T-helper 1 cell (primary cell): ENCODE measurements around the gene STXBP2.
A peak's percentile ranks its signal among the peaks of the same experiment; 100 is the strongest.

Experiments used
- DNase-seq, 5 donors: peaks; one replicate each; pipeline ENCODE4 v3.0.0-alpha.2; 2012 to 2020

The STXBP2 gene

DNA sequence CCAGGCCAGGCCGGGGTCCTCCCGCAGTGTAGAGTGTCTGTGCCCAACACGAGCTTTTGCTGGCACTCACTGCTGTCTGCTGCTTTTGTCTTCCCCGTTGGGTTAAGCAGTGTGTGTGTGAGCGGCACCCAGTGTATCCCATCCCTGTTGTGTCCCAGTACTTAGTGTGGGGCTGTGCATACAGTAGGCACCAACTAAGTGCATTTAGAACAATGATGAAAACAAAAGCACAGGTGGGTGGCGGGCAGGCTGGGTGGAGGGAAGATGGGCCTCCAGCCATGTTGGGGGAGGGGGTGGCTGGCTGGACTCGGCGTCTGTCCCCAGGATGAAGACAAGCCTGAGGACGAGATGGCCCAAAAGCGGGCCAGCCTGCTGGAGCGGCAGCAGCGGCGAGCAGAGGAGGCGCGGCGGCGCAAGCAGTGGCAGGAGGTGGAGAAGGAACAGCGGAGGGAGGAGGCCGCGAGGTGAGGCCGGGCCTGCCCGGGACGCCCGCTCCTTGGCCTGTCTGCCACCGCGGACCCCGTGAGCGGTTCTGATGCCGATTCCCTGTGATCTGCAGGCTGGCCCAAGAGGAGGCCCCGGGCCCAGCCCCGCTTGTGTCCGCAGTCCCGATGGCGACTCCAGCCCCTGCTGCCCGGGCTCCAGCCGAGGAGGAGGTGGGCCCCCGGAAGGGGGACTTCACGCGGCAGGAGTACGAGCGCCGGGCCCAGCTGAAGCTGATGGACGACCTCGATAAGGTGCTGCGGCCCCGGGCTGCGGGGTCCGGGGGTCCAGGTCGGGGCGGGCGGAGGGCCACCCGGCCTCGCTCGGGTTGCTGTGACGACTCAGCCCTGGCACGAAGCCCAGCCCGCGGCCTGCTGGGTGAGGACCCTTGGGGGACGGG, 21.8 kb upstream of the STXBP2 start:
- no peak for DNase-seq

DNA sequence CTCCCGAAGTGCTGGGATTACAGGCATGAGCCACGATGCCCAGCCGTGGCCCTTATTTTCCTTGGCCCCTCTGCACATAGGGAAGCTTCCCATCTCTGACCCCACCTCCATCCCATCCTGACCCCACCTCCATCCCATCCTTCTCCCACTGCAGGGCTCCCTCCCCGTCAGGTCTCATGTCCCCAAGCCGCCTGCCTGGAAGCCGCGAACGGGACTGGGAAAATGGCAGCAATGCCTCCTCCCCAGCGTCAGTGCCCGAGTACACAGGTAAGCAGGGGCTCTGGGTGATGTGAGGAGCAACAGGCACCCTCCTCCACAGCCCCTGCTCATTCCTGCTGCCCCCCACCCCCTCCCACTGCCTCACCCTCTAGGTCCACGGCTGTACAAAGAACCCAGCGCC, 19.7 kb upstream of the STXBP2 start:
- no peak for DNase-seq

DNA sequence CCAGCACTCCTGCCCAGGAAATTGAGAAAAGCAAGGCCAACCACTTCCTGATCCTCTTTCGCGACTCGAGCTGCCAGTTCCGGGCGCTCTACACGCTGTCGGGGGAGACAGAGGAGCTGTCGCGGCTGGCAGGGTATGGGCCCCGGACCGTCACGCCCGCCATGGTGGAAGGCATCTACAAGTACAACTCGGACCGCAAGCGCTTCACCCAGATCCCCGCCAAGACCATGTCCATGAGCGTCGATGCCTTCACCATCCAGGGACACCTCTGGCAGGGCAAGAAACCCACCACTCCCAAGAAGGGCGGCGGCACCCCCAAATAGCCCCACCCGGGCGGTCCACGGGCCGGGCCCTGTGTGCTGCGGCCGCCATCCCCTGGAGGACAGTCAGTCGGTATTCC, 19.2 kb upstream of the STXBP2 start:
- no peak for DNase-seq

- DNase-seq = no peak
Observed at GRCh38 chr19:7618348-7618747, 18.6 kb upstream of the STXBP2 start.

- no peak for DNase-seq
Observed at GRCh38 chr19:7618771-7619510, 18.0 kb upstream of the STXBP2 start.

DNA sequence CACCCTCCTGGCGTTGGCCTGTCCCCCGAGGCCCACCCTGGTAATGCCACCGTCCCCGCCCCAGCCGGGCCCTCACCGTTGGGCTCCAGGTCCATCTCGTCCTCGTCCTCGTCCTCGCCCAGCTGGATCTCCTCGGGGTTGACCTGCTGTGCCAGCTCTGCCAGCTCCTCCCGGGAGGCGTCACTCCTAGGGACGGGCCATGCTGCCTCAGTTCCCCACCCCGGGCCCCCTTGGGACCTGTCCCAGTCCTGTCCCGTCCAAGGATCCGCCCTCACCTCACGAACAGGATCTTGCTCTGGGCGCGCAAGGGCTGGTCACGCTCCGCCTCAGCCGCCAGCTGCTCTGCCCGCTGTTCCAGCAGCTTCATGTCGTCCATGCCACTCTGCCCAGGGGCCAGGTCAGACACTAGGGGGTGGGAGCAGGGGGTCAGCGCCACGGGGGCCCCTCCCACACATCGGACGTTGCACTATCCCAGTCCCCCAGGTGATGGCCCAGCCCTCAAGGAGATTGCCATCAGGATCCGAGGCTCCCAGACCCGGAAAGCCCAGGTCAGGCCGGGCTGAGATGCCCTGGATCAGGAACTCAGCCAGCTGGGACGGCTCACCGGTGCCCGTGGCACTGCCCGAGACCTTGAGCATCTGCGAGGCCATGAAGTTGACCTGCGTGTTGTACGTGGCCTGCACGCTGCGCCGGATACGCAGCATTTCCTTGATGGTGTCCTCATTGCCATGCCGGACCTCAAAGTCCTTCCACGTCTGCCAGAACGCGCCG, 17.1 kb upstream of the STXBP2 start:
- no peak for DNase-seq

GRCh38 chr19:7620442-7621412, 16.2 kb upstream of the STXBP2 start:
- DNase-seq = no peak

- DNase-seq = no peak
Observed at GRCh38 chr19:7622933-7623685, 13.8 kb upstream of the STXBP2 start.

DNA sequence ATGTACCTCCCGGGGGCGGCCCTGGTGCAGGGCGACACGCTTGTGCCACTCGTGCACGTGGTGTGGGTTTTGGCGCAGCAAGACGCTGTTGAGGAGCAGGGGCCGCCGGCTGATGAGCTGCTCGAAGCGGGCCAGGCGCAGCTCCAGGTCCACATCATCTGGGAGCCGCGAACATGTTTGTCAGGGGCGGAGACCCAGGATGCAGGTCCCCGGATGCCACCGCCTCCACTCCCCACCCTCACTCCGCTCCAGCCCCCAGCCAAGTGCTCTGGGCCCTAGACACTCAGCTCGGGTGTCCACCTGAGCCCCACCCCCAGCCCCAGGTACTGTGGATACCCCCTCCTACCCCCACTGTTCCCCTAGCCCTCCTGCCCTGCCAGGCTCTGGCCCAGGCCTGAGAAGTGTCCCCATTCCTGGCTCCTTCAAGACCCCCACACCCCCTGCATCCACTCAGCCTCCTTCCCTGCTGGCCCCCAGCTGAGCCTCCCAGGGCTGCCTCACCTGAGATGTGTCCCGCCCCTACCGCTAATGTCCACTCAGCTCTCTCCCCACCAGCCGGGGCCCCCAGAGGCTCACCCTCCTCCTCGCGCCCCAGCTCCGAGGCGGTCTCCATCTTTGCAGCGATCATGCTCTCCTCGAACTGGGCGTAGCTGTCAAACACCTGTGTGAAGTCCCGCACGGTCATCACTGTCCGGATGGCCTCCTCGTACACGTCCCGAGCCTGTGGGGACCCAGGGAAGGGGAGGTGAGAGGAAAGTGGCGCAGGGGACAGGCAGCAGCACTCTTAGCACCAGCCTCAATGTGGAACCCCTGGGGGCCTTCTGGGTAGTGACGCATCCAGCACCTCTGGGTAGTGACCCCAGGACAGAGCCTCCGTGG, 12.9 kb upstream of the STXBP2 start:
- DNase-seq = no peak

GRCh38 chr19:7624810-7625209, 12.1 kb upstream of the STXBP2 start:
- DNase-seq = no peak

GRCh38 chr19:7625763-7626372, 11.0 kb upstream of the STXBP2 start:
- DNase-seq = no peak

GRCh38 chr19:7627166-7627565, 9.7 kb upstream of the STXBP2 start:
- DNase-seq = no peak

DNA sequence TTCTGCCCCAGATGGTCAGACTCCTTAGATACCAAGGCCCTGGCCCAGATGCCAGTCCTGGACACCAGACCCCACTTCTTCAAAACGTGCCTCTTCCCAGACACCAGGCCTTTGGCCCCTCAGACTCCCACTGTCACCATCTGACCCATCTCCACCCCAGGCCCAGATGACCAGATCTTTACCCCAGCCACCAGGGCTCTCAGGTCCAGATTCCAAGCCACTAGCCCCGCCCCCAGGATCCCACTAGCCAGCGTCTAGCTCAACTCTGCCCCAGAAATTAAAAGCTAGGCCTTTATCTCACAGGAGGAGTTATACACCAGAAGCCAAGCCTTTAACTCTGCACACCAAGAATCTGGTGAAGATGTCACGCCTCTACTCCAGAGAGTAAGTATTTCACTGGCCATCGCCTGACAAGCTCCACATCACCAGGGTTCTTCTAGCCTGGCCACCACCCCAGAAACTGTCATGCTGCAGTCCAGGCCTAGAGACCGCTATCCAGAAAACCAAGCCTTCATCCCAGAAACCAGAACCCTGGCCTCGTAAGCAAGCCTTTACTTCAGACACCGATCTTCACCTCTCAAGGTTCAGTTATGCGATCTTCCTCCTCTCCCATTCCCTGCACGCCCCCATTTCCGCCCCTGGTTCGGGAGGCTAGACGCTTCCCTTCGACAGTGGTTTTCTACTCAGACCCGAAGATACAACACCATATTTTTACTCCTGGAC, 8.2 kb upstream of the STXBP2 start:
- no peak for DNase-seq

- peak; percentile 88 to 98 (median 94) for DNase-seq
Observed at GRCh38 chr19:7629347-7630054, 7.4 kb upstream of the STXBP2 start, which contains the start of the genes PET100 and XAB2. TSS of gene PET100 (plus strand) at chr19:7629793. CDS start at chr19:7629834, 41 bp downstream. TSS of gene XAB2 (minus strand) at chr19:7629545. CDS start at chr19:7629527, 18 bp downstream.

- DNase-seq = no peak
Observed at GRCh38 chr19:7631577-7631976, 5.3 kb upstream of the STXBP2 start.

GRCh38 chr19:7632340-7633203, 4.3 kb upstream of the STXBP2 start:
- no peak for DNase-seq

- no peak for DNase-seq
Observed at GRCh38 chr19:7633698-7634097, 3.2 kb upstream of the STXBP2 start, which contains the start of gene PCP2. TSS of gene PCP2 (minus strand) at chr19:7633719. CDS start at chr19:7633457, 262 bp downstream.
